Body of pancreas (tissue), 4 donors: Measurements from ENCODE around the gene GBP1. TPM values are rescaled to one million over a fixed set of nuclear protein-coding genes. Genes with fewer than 3 reads are reported as not detected.
"Not testable (repeated sequence)": the region's sequence is repeated elsewhere in the genome, so short reads cannot be mapped to it uniquely, and the experiment has no call there.

Experiments
- ATAC-seq: fragments of 150-250 bp; one replicate; pipeline ENCODE4 v1.9.1; 2016
- DNase-seq, 4 donors: peaks; one replicate each; pipeline ENCODE4 v3.0.0-alpha.2; 2019
- H3K27ac ChIP-seq, 4 donors: fragments of 200-600 bp; sonication (generic); 1 replicate in 3 of 4; 2 replicates in 1 of 4; pipeline versions ENCODE4 v1.5.1 to v1.6.1; 2016 to 2019; ENCODE audit warnings: mild to moderate bottlenecking in 1 of 4, mixed read lengths in 1 of 4, moderate library complexity in 1 of 4
- H3K27me3 ChIP-seq, 2 donors: fragments of 200-600 bp; sonication (generic); one replicate each; pipeline ENCODE4 v1.6.0; 2016; ENCODE audit warnings: mild to moderate bottlenecking in 1 of 2
- H3K36me3 ChIP-seq, 2 donors: fragments of 200-600 bp; sonication (generic); replicated peaks in 1 of 2; 2 replicates each; pipeline ENCODE4 v1.5.1; 2016; ENCODE audit warnings: low read depth in 2 of 2; ENCODE audit not compliant: insufficient read depth in 1 of 2
- H3K4me1 ChIP-seq: fragments of 200-600 bp; sonication (generic); one replicate; pipeline ENCODE4 v1.6.0; 2016
- H3K4me3 ChIP-seq, 2 donors: fragments of 200-600 bp; sonication (generic); 1 replicate in 1 of 2; 2 replicates in 1 of 2; pipeline ENCODE4 v1.5.1; 2016 to 2019
- H3K9me3 ChIP-seq, 3 donors: fragments of 200-600 bp; sonication (generic); 1 replicate in 2 of 3; 2 replicates in 1 of 3; pipeline ENCODE4 v1.5.1; 2016
- POLR2A ChIP-seq, 3 donors: fragments of 450-650 bp; IDR thresholded peaks; one replicate each; pipeline ENCODE4 v1.6.1; 2016; ENCODE audit warnings: antibody characterized with exemption in 3 of 3, mild to moderate bottlenecking in 2 of 3
- WGBS, 2 donors: methylation state at CpG; one replicate each; pipeline ENCODE4 v1.1.5; 2017; 5-methylcytosine and 5-hydroxymethylcytosine counted together
- intact Hi-C: fragments of 100-400 bp; cut with DNase I; formaldehyde crosslinking; loops from one replicate; pipeline ENCODE4 v1.15.1; 2023
- total RNA-seq, 2 donors: library from RNA; depleted of rRNA; stranded (reverse); fragments of >200 nt; gene quantifications; one replicate each; pipeline ENCODE4 v1.1.0, GENCODE V29; 2016
- TF ChIP-seq, protein P1 (sequence below), 7 experiments: fragments of 450-650 bp in 4 of 7; fragments of 200-600 bp in 3 of 7; sonication (generic) in 3 of 7; IDR thresholded peaks; one replicate each; pipeline ENCODE4 v1.5.1; 2016 to 2019; ENCODE audit warnings: antibody characterized with exemption in 7 of 7

The GBP1 gene
- total RNA-seq, 2 donors from 2014 or later, result 3.3 to 6.7 TPM

DNA sequence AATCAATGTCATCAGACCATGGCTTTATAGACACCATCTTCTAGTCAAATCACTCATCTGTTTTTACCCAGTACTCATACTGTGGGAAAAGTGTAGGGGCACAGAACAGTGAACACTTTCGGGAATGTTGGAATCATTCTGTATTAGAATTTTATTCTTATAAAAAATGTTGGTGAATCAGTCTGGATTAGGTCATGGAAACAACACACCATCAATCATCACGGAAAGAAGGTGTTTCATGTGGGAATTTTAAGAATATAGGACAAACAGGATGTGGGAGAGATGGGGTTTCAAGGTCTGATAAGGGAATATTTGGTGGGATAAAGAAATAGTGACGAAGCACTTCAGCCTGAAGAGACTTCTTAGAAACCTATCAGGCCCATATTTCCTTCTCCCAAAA lies 17.3 kb downstream of the GBP1 start:
- Histone ChIP-seq H3K36me3 (no peaks in the 10 kb centered on the region), H3K27ac (no peak overlapping the region), H3K4me1 (no peaks in the 10 kb centered on the region), H3K9me3 (no peaks in the 10 kb centered on the region), H3K27me3 (no peaks in the 10 kb centered on the region), H3K4me3 (no peak overlapping the region)
- WGBS, 2 donors, result 75 to 86% methylated on average over 3 of the region's 3 CpGs
- TF ChIP-seq POLR2A (IDR thresholded peaks at IDR 0.05), result no peak
- TF ChIP-seq, protein P1, sequence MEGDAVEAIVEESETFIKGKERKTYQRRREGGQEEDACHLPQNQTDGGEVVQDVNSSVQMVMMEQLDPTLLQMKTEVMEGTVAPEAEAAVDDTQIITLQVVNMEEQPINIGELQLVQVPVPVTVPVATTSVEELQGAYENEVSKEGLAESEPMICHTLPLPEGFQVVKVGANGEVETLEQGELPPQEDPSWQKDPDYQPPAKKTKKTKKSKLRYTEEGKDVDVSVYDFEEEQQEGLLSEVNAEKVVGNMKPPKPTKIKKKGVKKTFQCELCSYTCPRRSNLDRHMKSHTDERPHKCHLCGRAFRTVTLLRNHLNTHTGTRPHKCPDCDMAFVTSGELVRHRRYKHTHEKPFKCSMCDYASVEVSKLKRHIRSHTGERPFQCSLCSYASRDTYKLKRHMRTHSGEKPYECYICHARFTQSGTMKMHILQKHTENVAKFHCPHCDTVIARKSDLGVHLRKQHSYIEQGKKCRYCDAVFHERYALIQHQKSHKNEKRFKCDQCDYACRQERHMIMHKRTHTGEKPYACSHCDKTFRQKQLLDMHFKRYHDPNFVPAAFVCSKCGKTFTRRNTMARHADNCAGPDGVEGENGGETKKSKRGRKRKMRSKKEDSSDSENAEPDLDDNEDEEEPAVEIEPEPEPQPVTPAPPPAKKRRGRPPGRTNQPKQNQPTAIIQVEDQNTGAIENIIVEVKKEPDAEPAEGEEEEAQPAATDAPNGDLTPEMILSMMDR (IDR thresholded peaks at IDR 0.05), result no peak
- intact Hi-C loops, result no loop called here
- DNase-seq, result no peak
- no peak for ATAC-seq

- H3K36me3 ChIP-seq, DNase-seq, H3K27me3 ChIP-seq, ATAC-seq, H3K4me1 ChIP-seq, H3K4me3 ChIP-seq, H3K27ac ChIP-seq, H3K9me3 ChIP-seq, intact Hi-C loops: not testable (repeated sequence)
- WGBS, 2 donors, result 71 to 81% methylated on average over 6 of the region's 6 CpGs
Measured at GRCh38 chr1:89046318-89047183, 18.5 kb downstream of the GBP1 start.

DNA sequence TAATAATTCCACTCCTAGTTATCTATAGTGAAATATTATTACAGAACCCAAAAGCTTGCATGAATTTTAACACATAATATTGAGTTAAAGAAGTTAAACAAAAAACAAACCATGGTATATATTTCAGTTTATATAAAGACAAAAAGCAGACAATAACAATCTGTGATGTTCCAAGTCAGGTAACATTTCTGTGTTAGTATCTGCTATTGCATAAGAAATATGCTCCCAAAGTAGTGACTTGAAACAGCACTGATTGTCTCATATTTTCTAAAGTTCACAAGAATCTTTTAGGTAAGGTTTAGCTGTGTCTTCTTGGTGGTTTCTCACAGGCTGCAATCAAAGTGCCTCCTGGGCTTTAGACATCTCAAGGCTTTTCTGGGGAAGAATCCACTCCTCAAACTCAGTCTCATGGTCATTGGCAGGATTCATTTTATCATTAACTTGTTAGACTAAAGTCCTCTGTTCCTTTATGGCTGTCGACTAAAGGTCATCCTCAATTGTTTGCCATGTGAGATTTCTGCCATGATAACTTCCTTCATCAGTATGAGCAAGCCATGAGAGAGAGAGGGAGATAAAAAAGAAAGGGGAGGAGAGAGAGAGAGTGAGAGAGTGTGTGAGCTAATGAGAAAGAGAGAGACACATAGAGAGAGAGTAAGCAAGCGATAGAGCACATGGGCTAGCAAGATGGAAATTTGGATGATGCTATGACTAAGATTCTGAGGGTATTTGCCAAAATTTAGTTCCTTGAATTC lies 19.9 kb downstream of the GBP1 start:
- intact Hi-C loops, result no loop called here
- Histone ChIP-seq H3K4me3 (no peak overlapping the region), H3K27me3 (no peaks in the 10 kb centered on the region), H3K4me1 (no peaks in the 10 kb centered on the region), H3K36me3 (no peaks in the 10 kb centered on the region), H3K9me3 (no peaks in the 10 kb centered on the region), H3K27ac (no peak overlapping the region)
- ATAC-seq (no peak), DNase-seq (no peak)
- TF ChIP-seq, protein P1 (IDR thresholded peaks at IDR 0.05), result no peak
- TF ChIP-seq POLR2A (IDR thresholded peaks at IDR 0.05), result no peak
- 38 to 46% methylated on average over 2 of the region's 2 CpGs for WGBS, 2 donors

- Histone ChIP-seq H3K27me3 (no peaks in the 10 kb centered on the region), H3K9me3 (no peaks in the 10 kb centered on the region), H3K36me3 (no peaks in the 10 kb centered on the region), H3K27ac (no peak overlapping the region), H3K4me1 (no peaks in the 10 kb centered on the region), H3K4me3 (no peak overlapping the region)
- ATAC-seq (no peak), DNase-seq (no peak)
- no peak for TF ChIP-seq POLR2A (IDR thresholded peaks at IDR 0.05)
- TF ChIP-seq, protein P1 (IDR thresholded peaks at IDR 0.05), result no peak
- intact Hi-C loops, result no loop called here
- WGBS, 2 donors, result 80 to 82% methylated on average over 3 to 5 of the region's 5 CpGs
Measured at GRCh38 chr1:89043940-89044339, 21.1 kb downstream of the GBP1 start.

GRCh38 chr1:89042491-89042890 lies 22.5 kb downstream of the GBP1 start:
- WGBS, 2 donors, result 92 to 96% methylated on average over 7 of the region's 7 CpGs
- no peak for ATAC-seq
- no peak for TF ChIP-seq POLR2A (IDR thresholded peaks at IDR 0.05)
- TF ChIP-seq, protein P1 (IDR thresholded peaks at IDR 0.05), result no peak
- no peaks in the 10 kb centered on the region for H3K4me1 ChIP-seq
- H3K27ac ChIP-seq, result no peak overlapping the region
- intact Hi-C loops, result no loop called here
- no peak overlapping the region for H3K4me3 ChIP-seq
- H3K9me3 ChIP-seq, result no peaks in the 10 kb centered on the region
- no peaks in the 10 kb centered on the region for H3K36me3 ChIP-seq
- DNase-seq, result no peak
- no peaks in the 10 kb centered on the region for H3K27me3 ChIP-seq
